Measurements from ENCODE around the gene TPCN1.

TPCN1 gene

DNA sequence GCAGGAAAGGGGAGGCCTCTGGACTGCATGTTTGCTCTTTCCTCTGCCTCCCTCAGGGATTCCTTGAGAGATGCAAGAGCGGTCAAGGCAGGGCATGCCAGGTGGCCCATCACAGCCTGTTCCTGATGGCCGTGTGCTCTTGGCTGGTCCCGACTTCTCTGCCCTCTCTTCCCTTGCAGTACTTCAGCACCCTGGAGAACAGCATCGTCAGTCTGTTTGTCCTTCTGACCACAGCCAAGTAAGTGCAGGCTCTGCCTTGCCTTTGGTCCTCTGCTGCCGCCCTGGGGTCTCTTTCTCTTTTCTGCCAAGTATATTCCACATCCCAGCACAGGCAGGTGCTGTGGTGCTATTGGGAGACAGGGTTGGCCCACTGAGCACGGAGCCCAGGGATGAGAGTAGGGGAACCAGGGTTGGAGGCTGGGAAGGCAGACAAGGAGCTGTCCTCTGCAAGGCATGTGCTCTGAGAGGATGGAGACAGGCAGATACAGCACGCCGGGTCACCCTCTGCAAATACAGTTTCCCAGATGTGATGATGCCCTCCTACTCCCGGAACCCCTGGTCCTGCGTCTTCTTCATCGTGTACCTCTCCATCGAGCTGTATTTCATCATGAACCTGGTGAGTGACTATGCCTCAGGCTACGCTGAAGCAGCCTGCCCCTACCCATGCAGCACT is 51.9 kb downstream of the TPCN1 start:
- DNase-seq (ENCODE audit: low read depth) = no peak
- no peak for TF ChIP-seq CTCF (IDR thresholded peaks at IDR 0.05; ENCODE audit: control insufficient read depth, extremely low read depth, insufficient read depth)
- H3K4me3 ChIP-seq (ENCODE audit: low read depth, low read length) = no peak overlapping the region

DNA sequence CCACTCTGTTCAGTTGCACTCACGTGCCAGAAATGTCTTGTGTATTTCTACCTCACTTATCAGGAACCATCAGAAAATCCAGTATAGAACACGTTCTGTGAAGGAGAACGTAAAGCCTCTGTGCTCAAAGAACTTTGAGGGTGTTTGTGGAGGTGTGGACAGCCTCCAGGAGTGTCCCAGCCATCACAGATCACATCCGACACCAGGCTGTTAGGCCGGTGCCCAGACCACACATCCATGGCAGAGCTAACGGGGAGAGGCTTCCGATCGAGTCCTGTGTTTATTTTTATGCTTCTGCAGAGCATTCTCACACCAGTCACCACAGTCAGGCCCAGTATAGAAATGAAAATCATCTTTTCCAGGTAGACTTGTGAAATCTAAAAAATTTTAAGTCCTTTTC is 53.6 kb downstream of the TPCN1 start:
- no peak overlapping the region for H3K4me3 ChIP-seq (ENCODE audit: low read depth, low read length)
- DNase-seq (ENCODE audit: low read depth) = no peak
- TF ChIP-seq CTCF (IDR thresholded peaks at IDR 0.05; ENCODE audit: control insufficient read depth, extremely low read depth, insufficient read depth) = no peak

DNA sequence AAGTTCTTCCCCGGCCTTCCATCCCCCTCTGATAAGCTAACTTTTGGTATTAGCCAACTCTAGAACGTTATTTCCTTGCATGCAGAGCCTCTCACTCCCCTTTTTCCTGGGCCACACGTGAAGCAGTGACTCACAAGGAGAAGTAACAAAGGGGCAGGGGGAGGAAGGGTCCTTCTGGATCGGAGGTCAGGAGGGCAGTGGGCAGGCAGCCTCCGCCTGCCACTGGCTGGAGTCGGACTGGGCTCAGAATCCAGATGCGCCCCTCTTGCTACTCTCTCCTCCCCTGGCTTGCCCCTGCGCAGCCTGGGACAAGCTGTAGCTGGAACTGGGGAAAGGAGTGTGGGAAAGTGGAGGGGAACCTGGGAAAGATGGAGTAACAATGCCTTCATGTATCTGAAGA is 55.0 kb downstream of the TPCN1 start:
- no peak for TF ChIP-seq CTCF (IDR thresholded peaks at IDR 0.05; ENCODE audit: control insufficient read depth, extremely low read depth, insufficient read depth)
- H3K4me3 ChIP-seq (ENCODE audit: low read depth, low read length) = no peak overlapping the region
- DNase-seq (ENCODE audit: low read depth) = no peak

DNA sequence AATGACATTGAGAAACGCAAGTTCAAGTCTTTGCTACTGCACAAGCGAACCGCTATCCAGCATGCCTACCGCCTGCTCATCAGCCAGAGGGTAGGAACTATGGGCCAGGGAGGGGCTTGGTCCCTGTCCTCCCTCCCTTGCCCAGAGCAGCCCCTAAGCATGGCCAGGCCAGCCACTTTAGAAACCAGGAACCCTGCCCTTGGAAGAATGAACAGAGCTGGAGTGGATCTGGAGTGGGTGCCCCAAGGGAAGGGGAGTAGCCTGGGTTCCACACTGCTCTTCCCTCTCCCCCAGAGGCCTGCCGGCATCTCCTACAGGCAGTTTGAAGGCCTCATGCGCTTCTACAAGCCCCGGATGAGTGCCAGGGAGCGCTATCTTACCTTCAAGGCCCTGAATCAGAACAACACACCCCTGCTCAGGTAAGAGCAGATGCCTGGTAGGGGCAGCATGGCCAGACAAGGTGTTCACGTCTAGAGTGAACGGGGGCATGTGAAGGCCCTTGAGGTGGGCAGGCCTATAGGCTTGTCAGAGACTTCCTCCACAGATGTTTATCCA is 55.8 kb downstream of the TPCN1 start:
- no peak for TF ChIP-seq CTCF (IDR thresholded peaks at IDR 0.05; ENCODE audit: control insufficient read depth, extremely low read depth, insufficient read depth)
- H3K4me3 ChIP-seq (ENCODE audit: low read depth, low read length) = no peak overlapping the region
- no peak for DNase-seq (ENCODE audit: low read depth)

GRCh38 chr12:113277511-113277910 is 56.2 kb downstream of the TPCN1 start:
- no peak for TF ChIP-seq CTCF (IDR thresholded peaks at IDR 0.05; ENCODE audit: control insufficient read depth, extremely low read depth, insufficient read depth)
- DNase-seq (ENCODE audit: low read depth) = no peak
- H3K4me3 ChIP-seq (ENCODE audit: low read depth, low read length) = no peak overlapping the region

DNA sequence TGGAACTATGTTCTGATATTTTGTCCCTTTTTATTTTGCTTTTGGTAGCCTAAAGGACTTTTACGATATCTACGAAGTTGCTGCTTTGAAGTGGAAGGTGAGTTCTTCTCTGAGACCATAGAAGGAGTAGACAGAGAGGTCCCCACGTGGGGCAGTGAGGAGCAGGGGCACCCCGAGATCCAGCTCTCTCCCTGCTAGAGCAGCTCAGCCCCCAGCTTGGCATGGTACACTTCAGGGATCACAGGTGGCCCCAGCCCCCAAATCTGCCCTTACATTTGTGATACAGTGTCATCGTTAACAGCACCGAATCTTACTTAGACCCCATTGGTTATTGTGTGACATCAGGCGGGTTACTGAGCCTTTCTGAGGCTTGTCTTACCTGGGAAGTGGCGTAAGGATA is 56.9 kb downstream of the TPCN1 start:
- no peak for DNase-seq (ENCODE audit: low read depth)
- no peak for TF ChIP-seq CTCF (IDR thresholded peaks at IDR 0.05; ENCODE audit: control insufficient read depth, extremely low read depth, insufficient read depth)
- H3K4me3 ChIP-seq (ENCODE audit: low read depth, low read length) = no peak overlapping the region

GRCh38 chr12:113278633-113279032 is 57.4 kb downstream of the TPCN1 start:
- DNase-seq (ENCODE audit: low read depth) = no peak
- H3K4me3 ChIP-seq (ENCODE audit: low read depth, low read length) = no peak overlapping the region
- TF ChIP-seq CTCF (IDR thresholded peaks at IDR 0.05; ENCODE audit: control insufficient read depth, extremely low read depth, insufficient read depth) = no peak

Data from LNCaP clone FGC (cell line).